HG03521 (cell line): ENCODE data around the gene KIAA1210.

Source experiments
- ATAC-seq: cut with Tn5 transposase; IDR thresholded peaks from one replicate; pipeline ENCODE4 v1.9.1; 2021; ENCODE audit warnings: mild to moderate bottlenecking, moderate library complexity; ENCODE audit not compliant: unreplicated experiment

The KIAA1210 gene

GRCh38 chrX:119127650-119128049 lies at the start of gene KIAA1210:
Gene KIAA1210 (minus strand): TSS chrX:119127812. CDS start chrX:119123642, 4,170 bp downstream.
- no peak for ATAC-seq

- no peak for ATAC-seq
Observed at GRCh38 chrX:119177278-119177677, 49.7 kb upstream of the KIAA1210 start.

- no peak for ATAC-seq
Observed at GRCh38 chrX:119174900-119175299, 47.3 kb upstream of the KIAA1210 start.

- ATAC-seq, result no peak
Observed at GRCh38 chrX:119168104-119168503, 40.5 kb upstream of the KIAA1210 start.

GRCh38 chrX:119158226-119158625 lies 30.6 kb upstream of the KIAA1210 start:
- ATAC-seq, result no peak

- no peak for ATAC-seq
Observed at GRCh38 chrX:119156241-119156640, 28.6 kb upstream of the KIAA1210 start.

GRCh38 chrX:119155416-119156035 lies 27.9 kb upstream of the KIAA1210 start:
- ATAC-seq, result no peak

GRCh38 chrX:119151051-119151380 lies 23.4 kb upstream of the KIAA1210 start:
- no peak for ATAC-seq

- no peak for ATAC-seq
Observed at GRCh38 chrX:119150163-119151050, 22.8 kb upstream of the KIAA1210 start.

GRCh38 chrX:119147486-119147885 lies 19.9 kb upstream of the KIAA1210 start:
- no peak for ATAC-seq

GRCh38 chrX:119145241-119145653 lies 17.6 kb upstream of the KIAA1210 start:
- ATAC-seq, result no peak

- no peak for ATAC-seq
Observed at GRCh38 chrX:119134466-119134865, 6.9 kb upstream of the KIAA1210 start.

GRCh38 chrX:119132961-119133360 lies 5.3 kb upstream of the KIAA1210 start:
- ATAC-seq, result no peak

GRCh38 chrX:119132316-119132715 lies 4.7 kb upstream of the KIAA1210 start:
- ATAC-seq, result no peak

GRCh38 chrX:119130911-119131310 lies 3.3 kb upstream of the KIAA1210 start:
- ATAC-seq, result no peak

GRCh38 chrX:119121341-119121740 lies 6.3 kb downstream of the KIAA1210 start:
- ATAC-seq, result no peak

- peak; percentile 71 for ATAC-seq
Observed at GRCh38 chrX:119118780-119119395, 8.7 kb downstream of the KIAA1210 start.

- ATAC-seq, result no peak
Observed at GRCh38 chrX:119107206-119107605, 20.4 kb downstream of the KIAA1210 start.

GRCh38 chrX:119105826-119106225 lies 21.8 kb downstream of the KIAA1210 start:
- ATAC-seq, result no peak

- no peak for ATAC-seq
Observed at GRCh38 chrX:119101168-119101567, 26.4 kb downstream of the KIAA1210 start.

- ATAC-seq, result no peak
Observed at GRCh38 chrX:119095936-119096335, 31.7 kb downstream of the KIAA1210 start.

GRCh38 chrX:119094819-119095218 lies 32.8 kb downstream of the KIAA1210 start:
- no peak for ATAC-seq
